Activated CD4-positive, alpha-beta T cell treated with anti-CD3 and anti-CD28 coated beads, Interleukin-2, amount 10 ng/mL, durations not matched to agents 24 days and 14 days (primary cell): ENCODE results near the gene MOGAT2. TPM values are rescaled to one million over a fixed set of nuclear protein-coding genes. Genes with fewer than 3 reads are reported as not detected.

ENCODE experiments used
- DNase-seq: peaks from one replicate; pipeline ENCODE4 v3.0.0; 2022
- H3K27ac Mint-ChIP-seq: one replicate; pipeline ENCODE4 v1.8.0; 2022; ENCODE audit warnings: mild to moderate bottlenecking, mixed read lengths
- H3K27me3 Mint-ChIP-seq: one replicate; pipeline ENCODE4 v1.8.0; 2022; ENCODE audit warnings: mixed read lengths
- H3K36me3 Mint-ChIP-seq: one replicate; pipeline ENCODE4 v1.8.0; 2022; ENCODE audit warnings: low read depth, mild to moderate bottlenecking, mixed read lengths
- H3K4me1 Mint-ChIP-seq: one replicate; pipeline ENCODE4 v1.8.0; 2021; ENCODE audit warnings: mixed read lengths
- H3K4me3 Mint-ChIP-seq: one replicate; pipeline ENCODE4 v1.8.0; 2022; ENCODE audit warnings: mild to moderate bottlenecking, moderate library complexity, mixed read lengths
- H3K9me3 Mint-ChIP-seq: one replicate; pipeline ENCODE4 v1.8.0; 2021; ENCODE audit warnings: mixed read lengths
- intact Hi-C: fragments of 100-400 bp; cut with micrococcal nuclease; formaldehyde crosslinking; loops from one replicate; pipeline ENCODE4 v1.15.1; 2023
- total RNA-seq: library from RNA; stranded (reverse); gene quantifications from 2 replicates; pipeline ENCODE4 v1.2.3, GENCODE V29; 2022

The MOGAT2 gene
- total RNA-seq, 1 donor from 2014 or later: not detected

GRCh38 chr11:75757651-75758050 lies 40.0 kb downstream of the MOGAT2 start:
- no peaks in the 10 kb centered on the region for H3K36me3 Mint-ChIP-seq
- peaks cover 3% of the 10 kb centered on the region for H3K4me1 Mint-ChIP-seq
- H3K27ac Mint-ChIP-seq: no peak overlapping the region
- H3K9me3 Mint-ChIP-seq: no peaks in the 10 kb centered on the region
- intact Hi-C loops: no loop called here
- no peak for DNase-seq
- H3K4me3 Mint-ChIP-seq: no peak overlapping the region
- peaks cover 17% of the 10 kb centered on the region for H3K27me3 Mint-ChIP-seq

GRCh38 chr11:75759832-75760231 lies 42.2 kb downstream of the MOGAT2 start:
- Mint-ChIP-seq H3K27me3 (peaks cover 17% of the 10 kb centered on the region), H3K4me3 (no peak overlapping the region)
- intact Hi-C loops: no loop called here

GRCh38 chr11:75760243-75760642 lies 42.6 kb downstream of the MOGAT2 start:
- Mint-ChIP-seq H3K4me1 (peaks cover 2% of the 10 kb centered on the region), H3K9me3 (no peaks in the 10 kb centered on the region), H3K4me3 (no peak overlapping the region), H3K27ac (no peak overlapping the region), H3K36me3 (no peaks in the 10 kb centered on the region), H3K27me3 (peaks cover 16% of the 10 kb centered on the region)
- intact Hi-C loops: no loop called here
- DNase-seq: no peak

More at GRCh38 chr11:75759832-75760231, 42.2 kb downstream of the MOGAT2 start:
- no peaks in the 10 kb centered on the region for H3K9me3 Mint-ChIP-seq
- no peaks in the 10 kb centered on the region for H3K36me3 Mint-ChIP-seq
- peaks cover 3% of the 10 kb centered on the region for H3K4me1 Mint-ChIP-seq
- H3K27ac Mint-ChIP-seq: no peak overlapping the region
- DNase-seq: no peak

- H3K36me3 Mint-ChIP-seq: no peaks in the 10 kb centered on the region
- peaks cover 9% of the 10 kb centered on the region for H3K27me3 Mint-ChIP-seq
- no peak overlapping the region for H3K4me3 Mint-ChIP-seq
- no peak overlapping the region for H3K27ac Mint-ChIP-seq
- DNase-seq: no peak
- H3K4me1 Mint-ChIP-seq: no peaks in the 10 kb centered on the region
- intact Hi-C loops: no loop called here
- no peaks in the 10 kb centered on the region for H3K9me3 Mint-ChIP-seq
Observed at GRCh38 chr11:75760710-75761493, 43.3 kb downstream of the MOGAT2 start.

GRCh38 chr11:75762158-75762557 lies 44.5 kb downstream of the MOGAT2 start:
- Mint-ChIP-seq H3K4me3 (no peak overlapping the region), H3K27me3 (peaks cover 7% of the 10 kb centered on the region), H3K9me3 (no peaks in the 10 kb centered on the region), H3K36me3 (no peaks in the 10 kb centered on the region), H3K27ac (no peak overlapping the region), H3K4me1 (peaks cover 8% of the 10 kb centered on the region)
- DNase-seq: no peak
- intact Hi-C loops: no loop called here

GRCh38 chr11:75762885-75763284 lies 45.2 kb downstream of the MOGAT2 start:
- Mint-ChIP-seq H3K27me3 (peaks cover 7% of the 10 kb centered on the region), H3K9me3 (no peaks in the 10 kb centered on the region), H3K27ac (no peak overlapping the region), H3K36me3 (peaks cover 2% of the 10 kb centered on the region), H3K4me1 (peaks cover 15% of the 10 kb centered on the region), H3K4me3 (no peak overlapping the region)
- DNase-seq: no peak
- intact Hi-C loops: no loop called here

- peaks cover 19% of the 10 kb centered on the region for H3K4me1 Mint-ChIP-seq
- H3K4me3 Mint-ChIP-seq: no peak overlapping the region
- H3K9me3 Mint-ChIP-seq: no peaks in the 10 kb centered on the region
- H3K27me3 Mint-ChIP-seq: peaks cover 6% of the 10 kb centered on the region
- peaks cover 2% of the 10 kb centered on the region for H3K36me3 Mint-ChIP-seq
- intact Hi-C loops: no loop called here
- no peak overlapping the region for H3K27ac Mint-ChIP-seq
- DNase-seq: no peak
Observed at GRCh38 chr11:75763846-75764245, 46.2 kb downstream of the MOGAT2 start.

GRCh38 chr11:75765116-75765515 lies 47.5 kb downstream of the MOGAT2 start:
- Mint-ChIP-seq H3K27ac (no peak overlapping the region), H3K27me3 (peaks cover 16% of the 10 kb centered on the region), H3K36me3 (peaks cover 2% of the 10 kb centered on the region), H3K4me1 (peaks cover 27% of the 10 kb centered on the region), H3K9me3 (no peaks in the 10 kb centered on the region), H3K4me3 (no peak overlapping the region)
- no peak for DNase-seq
- intact Hi-C loops: loop anchor here (5.0 kb wide), 1 partner anchor 43 kb away; no protein-coding TSS in a partner anchor

GRCh38 chr11:75766443-75767227 lies 49.0 kb downstream of the MOGAT2 start:
- Mint-ChIP-seq H3K36me3 (peaks cover 2% of the 10 kb centered on the region), H3K9me3 (no peaks in the 10 kb centered on the region), H3K27ac (peak overlapping the region; percentile 21), H3K4me3 (no peak overlapping the region), H3K27me3 (peaks cover 25% of the 10 kb centered on the region), H3K4me1 (peaks cover 32% of the 10 kb centered on the region)
- intact Hi-C loops: loop anchor here (5.0 kb wide), 1 partner anchor 44 kb away; no protein-coding TSS in a partner anchor
- no peak for DNase-seq

- Mint-ChIP-seq H3K36me3 (peaks cover 2% of the 10 kb centered on the region), H3K9me3 (no peaks in the 10 kb centered on the region), H3K27me3 (peaks cover 25% of the 10 kb centered on the region), H3K27ac (peak overlapping the region; percentile 72), H3K4me1 (peaks cover 33% of the 10 kb centered on the region), H3K4me3 (peak overlapping the region; percentile 48)
- intact Hi-C loops: loop anchor here (5.0 kb wide), 1 partner anchor 45 kb away; no protein-coding TSS in a partner anchor
- DNase-seq: no peak
Observed at GRCh38 chr11:75767228-75767572, 49.6 kb downstream of the MOGAT2 start.

- peaks cover 2% of the 10 kb centered on the region for H3K36me3 Mint-ChIP-seq
- H3K27ac Mint-ChIP-seq: peak overlapping the region; percentile 72
- H3K4me1 Mint-ChIP-seq: peaks cover 35% of the 10 kb centered on the region
- intact Hi-C loops: loop anchor here (1.0 to 5.0 kb wide), 2 partner anchors 45 to 47 kb away; no protein-coding TSS in a partner anchor
- H3K4me3 Mint-ChIP-seq: peak overlapping the region; percentile 84
- peaks cover 26% of the 10 kb centered on the region for H3K27me3 Mint-ChIP-seq
- DNase-seq: no peak
- H3K9me3 Mint-ChIP-seq: no peaks in the 10 kb centered on the region
Observed at GRCh38 chr11:75767793-75768111, 50.1 kb downstream of the MOGAT2 start.

- intact Hi-C loops: loop anchor here (1.0 to 5.0 kb wide), 2 partner anchors 46 kb away; no protein-coding TSS in a partner anchor
- Mint-ChIP-seq H3K9me3 (no peaks in the 10 kb centered on the region), H3K4me3 (peak within 1 kb of the TSS; percentile 84), H3K36me3 (peaks cover 2% of the 10 kb centered on the region), H3K27me3 (peaks cover 26% of the 10 kb centered on the region), H3K27ac (peak within 1 kb of the TSS; percentile 83), H3K4me1 (peaks cover 36% of the 10 kb centered on the region)
- DNase-seq: peak; percentile 92
Observed at GRCh38 chr11:75768112-75768908, 50.7 kb downstream of the MOGAT2 start, which contains the start of gene DGAT2. Gene DGAT2 (plus strand): TSS chr11:75768778. CDS start chr11:75768992, 214 bp downstream.

GRCh38 chr11:75768909-75769771 lies 51.5 kb downstream of the MOGAT2 start:
- no peak for DNase-seq
- intact Hi-C loops: loop anchor here (1.0 to 5.0 kb wide), 2 partner anchors 45 to 47 kb away; no protein-coding TSS in a partner anchor
- peak overlapping the region; percentile 84 for H3K4me3 Mint-ChIP-seq
- H3K9me3 Mint-ChIP-seq: no peaks in the 10 kb centered on the region
- peaks cover 26% of the 10 kb centered on the region for H3K27me3 Mint-ChIP-seq
- H3K4me1 Mint-ChIP-seq: peaks cover 42% of the 10 kb centered on the region
- H3K27ac Mint-ChIP-seq: peak overlapping the region; percentile 64
- peaks cover 5% of the 10 kb centered on the region for H3K36me3 Mint-ChIP-seq
